SH-SY5Y (cell line): ENCODE results near the gene CNGB1.

Experiments
- GATA2 ChIP-seq: IDR thresholded peaks from 2 replicates; pipeline ENCODE4 v1.6.1; 2011; ENCODE audit warnings: mild to moderate bottlenecking, low read depth, low read length
- GATA3 ChIP-seq: IDR thresholded peaks from 2 replicates; pipeline ENCODE4 v1.6.1; 2011; ENCODE audit warnings: low read depth, mild to moderate bottlenecking, low read length, moderate library complexity

- TF ChIP-seq GATA3 (no peak), GATA2 (no peak)
Observed at GRCh38 chr16:57842601-57843000, 128.3 kb downstream of the CNGB1 start.
